ENCODE measurements around the gene ORM1.

DNA sequence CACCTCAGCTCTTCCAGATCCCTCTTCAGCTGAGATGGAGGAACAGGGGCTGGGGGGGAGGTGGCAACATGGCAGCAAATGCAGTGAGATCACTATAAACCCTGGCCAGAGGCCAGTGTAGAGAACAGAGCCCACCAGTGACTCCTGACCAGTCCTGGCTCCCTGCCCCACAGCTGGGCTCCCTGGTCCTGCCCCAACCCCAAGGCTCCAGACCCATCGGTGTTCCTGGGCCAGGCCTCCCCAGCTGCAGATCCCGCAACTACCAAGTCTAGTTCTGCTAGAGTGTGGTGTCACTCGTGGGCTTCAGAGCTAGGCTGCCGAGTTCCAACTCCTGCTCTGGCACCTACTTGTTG lies 48.0 kb downstream of the ORM1 start:
- no peak for TF ChIP-seq TAF1 (IDR thresholded peaks at IDR 0.05; ENCODE audit: borderline replicate concordance, low read depth, low read length)
- TF ChIP-seq POLR2A (IDR thresholded peaks at IDR 0.05; ENCODE audit: low read depth, low read length) = no peak
- TF ChIP-seq POLR2AphosphoS5 (IDR thresholded peaks at IDR 0.05; ENCODE audit: low read depth, low read length) = no peak

Data from GM12892 (cell line).